Measurements from ENCODE around the gene AHCYL2.

DNA sequence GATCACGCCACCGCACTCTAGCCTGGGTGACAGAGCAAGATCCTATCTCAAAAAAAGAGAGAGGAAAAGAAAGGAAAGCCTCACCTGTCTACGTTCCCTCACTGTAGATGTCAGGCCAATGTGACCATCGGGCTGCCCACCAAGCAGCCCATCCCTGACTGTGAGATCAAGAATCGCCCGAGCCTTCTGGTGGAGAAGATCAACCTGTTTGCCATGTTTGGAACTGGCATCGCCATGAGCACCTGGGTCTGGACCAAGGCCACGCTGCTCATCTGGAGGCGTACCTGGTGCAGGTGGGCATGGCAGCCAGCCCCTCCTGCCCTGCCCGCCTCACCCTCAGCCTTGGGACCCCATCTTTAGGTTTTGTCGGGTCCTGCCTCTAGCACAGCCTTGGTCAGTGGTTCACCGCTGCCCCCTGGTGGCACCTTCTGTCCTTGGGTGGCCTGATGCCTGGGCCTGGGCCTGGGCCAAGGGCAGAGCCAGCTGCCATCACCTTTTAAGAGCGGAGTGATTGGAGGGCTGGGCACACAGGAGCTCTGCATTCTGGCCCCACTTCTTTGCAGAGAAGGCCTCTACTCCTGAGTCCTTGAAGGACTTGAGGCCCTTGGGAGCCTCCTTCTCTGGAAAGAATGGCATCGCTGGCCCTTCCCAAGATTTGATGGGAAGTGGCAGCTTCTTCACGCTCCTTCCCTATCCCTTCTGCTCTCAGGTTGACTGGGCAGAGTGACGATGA, 14.4 kb upstream of the AHCYL2 start:
- no peak for TF ChIP-seq EZH2 (IDR thresholded peaks at IDR 0.05; ENCODE audit: low read depth, unreplicated experiment)
- TF ChIP-seq CREB1 (CRISPR knock-in tag; IDR thresholded peaks at IDR 0.05; ENCODE audit: low read depth), result no peak
- TF ChIP-seq, protein P1, sequence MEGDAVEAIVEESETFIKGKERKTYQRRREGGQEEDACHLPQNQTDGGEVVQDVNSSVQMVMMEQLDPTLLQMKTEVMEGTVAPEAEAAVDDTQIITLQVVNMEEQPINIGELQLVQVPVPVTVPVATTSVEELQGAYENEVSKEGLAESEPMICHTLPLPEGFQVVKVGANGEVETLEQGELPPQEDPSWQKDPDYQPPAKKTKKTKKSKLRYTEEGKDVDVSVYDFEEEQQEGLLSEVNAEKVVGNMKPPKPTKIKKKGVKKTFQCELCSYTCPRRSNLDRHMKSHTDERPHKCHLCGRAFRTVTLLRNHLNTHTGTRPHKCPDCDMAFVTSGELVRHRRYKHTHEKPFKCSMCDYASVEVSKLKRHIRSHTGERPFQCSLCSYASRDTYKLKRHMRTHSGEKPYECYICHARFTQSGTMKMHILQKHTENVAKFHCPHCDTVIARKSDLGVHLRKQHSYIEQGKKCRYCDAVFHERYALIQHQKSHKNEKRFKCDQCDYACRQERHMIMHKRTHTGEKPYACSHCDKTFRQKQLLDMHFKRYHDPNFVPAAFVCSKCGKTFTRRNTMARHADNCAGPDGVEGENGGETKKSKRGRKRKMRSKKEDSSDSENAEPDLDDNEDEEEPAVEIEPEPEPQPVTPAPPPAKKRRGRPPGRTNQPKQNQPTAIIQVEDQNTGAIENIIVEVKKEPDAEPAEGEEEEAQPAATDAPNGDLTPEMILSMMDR (conservative IDR thresholded peaks at IDR 0.05; ENCODE audit: low read depth in 2 of 2), result peak; percentile 88 to 99
- TF ChIP-seq ZNF331 (CRISPR knock-in tag; IDR thresholded peaks at IDR 0.05; ENCODE audit: low read depth), result no peak
- TF ChIP-seq JUNB (IDR thresholded peaks at IDR 0.05; ENCODE audit: unreplicated experiment), result no peak
- no peak for TF ChIP-seq EZH2phosphoT487 (IDR thresholded peaks at IDR 0.05; ENCODE audit: unreplicated experiment)

Data from GM23338 (cell line).